Panc1 (cell line): ENCODE data around the gene EMILIN2.

Experiments
- CTCF ChIP-seq: fragments of 450-650 bp; IDR thresholded peaks from 2 replicates; pipeline ENCODE4 v1.5.1; 2017; ENCODE audit warnings: mild to moderate bottlenecking
- REST ChIP-seq, 2 experiments: IDR thresholded peaks; 2 replicates each; pipeline ENCODE4 v1.6.1; 2011 to 2012; ENCODE audit warnings: low read depth in 2 of 2, control low read depth in 1 of 2, low read length in 1 of 2, mild to moderate bottlenecking in 1 of 2, moderate library complexity in 1 of 2; ENCODE audit not compliant: insufficient read depth in 1 of 2

GRCh38 chr18:2821695-2822094 lies 25.1 kb upstream of the EMILIN2 start:
- TF ChIP-seq CTCF (no peak), REST (IDR thresholded peaks at IDR 0.05; ENCODE audit: insufficient read depth in 1 of 2, low read depth in 2 of 2, low read length in 1 of 2) (no peak)
